ENCODE measurements around the gene RAD51B. TPM values are rescaled to one million over a fixed set of nuclear protein-coding genes. Genes with fewer than 3 reads are reported as not detected.

Gene RAD51B
- total RNA-seq, 1 experiment from 2014 or later = 20.0 TPM

DNA sequence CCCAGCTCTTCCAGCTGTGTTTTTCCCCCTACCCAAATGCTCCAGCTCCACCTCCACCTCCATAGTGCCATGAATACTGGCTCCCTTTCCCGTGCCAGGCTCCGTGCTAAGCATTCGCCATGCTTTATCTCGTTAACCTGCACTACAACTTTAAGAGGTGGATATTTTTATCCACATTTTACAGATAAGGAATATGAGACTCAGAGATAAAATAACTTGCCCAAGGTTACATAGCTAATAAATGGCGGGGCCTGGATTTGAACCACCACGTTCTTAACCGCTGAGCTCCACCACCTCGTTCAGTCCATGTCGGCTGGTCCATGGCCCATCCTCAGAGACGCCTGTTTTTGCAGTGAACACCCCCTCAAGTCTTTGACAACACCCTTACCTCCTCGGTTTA, 858.3 kb downstream of the RAD51B start:
- no peak overlapping the region for H3K4me3 ChIP-seq (replicated peaks in 1 of 2; ENCODE audit: low read depth in 1 of 2, low read length in 2 of 2)
- ATAC-seq = no peak
- TF ChIP-seq RAD21 (IDR thresholded peaks at IDR 0.05; ENCODE audit: low read depth) = no peak
- TF ChIP-seq MAX (IDR thresholded peaks at IDR 0.05) = no peak
- TF ChIP-seq, protein P1, sequence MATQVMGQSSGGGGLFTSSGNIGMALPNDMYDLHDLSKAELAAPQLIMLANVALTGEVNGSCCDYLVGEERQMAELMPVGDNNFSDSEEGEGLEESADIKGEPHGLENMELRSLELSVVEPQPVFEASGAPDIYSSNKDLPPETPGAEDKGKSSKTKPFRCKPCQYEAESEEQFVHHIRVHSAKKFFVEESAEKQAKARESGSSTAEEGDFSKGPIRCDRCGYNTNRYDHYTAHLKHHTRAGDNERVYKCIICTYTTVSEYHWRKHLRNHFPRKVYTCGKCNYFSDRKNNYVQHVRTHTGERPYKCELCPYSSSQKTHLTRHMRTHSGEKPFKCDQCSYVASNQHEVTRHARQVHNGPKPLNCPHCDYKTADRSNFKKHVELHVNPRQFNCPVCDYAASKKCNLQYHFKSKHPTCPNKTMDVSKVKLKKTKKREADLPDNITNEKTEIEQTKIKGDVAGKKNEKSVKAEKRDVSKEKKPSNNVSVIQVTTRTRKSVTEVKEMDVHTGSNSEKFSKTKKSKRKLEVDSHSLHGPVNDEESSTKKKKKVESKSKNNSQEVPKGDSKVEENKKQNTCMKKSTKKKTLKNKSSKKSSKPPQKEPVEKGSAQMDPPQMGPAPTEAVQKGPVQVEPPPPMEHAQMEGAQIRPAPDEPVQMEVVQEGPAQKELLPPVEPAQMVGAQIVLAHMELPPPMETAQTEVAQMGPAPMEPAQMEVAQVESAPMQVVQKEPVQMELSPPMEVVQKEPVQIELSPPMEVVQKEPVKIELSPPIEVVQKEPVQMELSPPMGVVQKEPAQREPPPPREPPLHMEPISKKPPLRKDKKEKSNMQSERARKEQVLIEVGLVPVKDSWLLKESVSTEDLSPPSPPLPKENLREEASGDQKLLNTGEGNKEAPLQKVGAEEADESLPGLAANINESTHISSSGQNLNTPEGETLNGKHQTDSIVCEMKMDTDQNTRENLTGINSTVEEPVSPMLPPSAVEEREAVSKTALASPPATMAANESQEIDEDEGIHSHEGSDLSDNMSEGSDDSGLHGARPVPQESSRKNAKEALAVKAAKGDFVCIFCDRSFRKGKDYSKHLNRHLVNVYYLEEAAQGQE (IDR thresholded peaks at IDR 0.05; ENCODE audit: low read depth) = no peak
- no peak for TF ChIP-seq CTCF (IDR thresholded peaks at IDR 0.05 in 2 of 3, conservative IDR thresholded peaks at IDR 0.05 in 1 of 3; ENCODE audit: borderline replicate concordance in 1 of 3, insufficient read depth in 1 of 3, low read depth in 2 of 3, low read length in 2 of 3)
- TF ChIP-seq EGR1 (IDR thresholded peaks at IDR 0.05; ENCODE audit: low read depth) = no peak
- TF ChIP-seq FOSL1 (IDR thresholded peaks at IDR 0.05; ENCODE audit: low read depth) = no peak
- no peak for TF ChIP-seq POLR2AphosphoS5 (IDR thresholded peaks at IDR 0.05; ENCODE audit: low read depth, low read length)
- TF ChIP-seq ELF1 (IDR thresholded peaks at IDR 0.05; ENCODE audit: borderline replicate concordance, low read depth) = no peak
- TF ChIP-seq YY1 (IDR thresholded peaks at IDR 0.05; ENCODE audit: extremely low read depth, insufficient replicate concordance, low read depth, low read length) = no peak
- no peak for TF ChIP-seq TCF7L2 (IDR thresholded peaks at IDR 0.05; ENCODE audit: borderline replicate concordance, extremely low read depth, insufficient read depth, insufficient read length)
- TF ChIP-seq CEBPB (IDR thresholded peaks at IDR 0.05; ENCODE audit: low read depth) = no peak
- TF ChIP-seq POLR2A (IDR thresholded peaks at IDR 0.05; ENCODE audit: borderline replicate concordance, extremely low read depth, insufficient read depth, insufficient read length) = no peak
- no peak for TF ChIP-seq SRF (IDR thresholded peaks at IDR 0.05; ENCODE audit: low read depth)
- TF ChIP-seq ZFX (IDR thresholded peaks at IDR 0.05) = no peak
- TF ChIP-seq ATF3 (IDR thresholded peaks at IDR 0.05) = no peak
- TF ChIP-seq ZBTB33 (IDR thresholded peaks at IDR 0.05; ENCODE audit: extremely low read depth, insufficient replicate concordance, low read length) = no peak
- TF ChIP-seq SIN3A (IDR thresholded peaks at IDR 0.05; ENCODE audit: low read depth) = no peak
- TF ChIP-seq EZH2 (IDR thresholded peaks at IDR 0.05) = no peak
- TF ChIP-seq ZNF274 (IDR thresholded peaks at IDR 0.05; ENCODE audit: low read depth, low read length) = no peak
- H2AFZ ChIP-seq (ENCODE audit: low read depth, low read length, poor library complexity, severe bottlenecking) = no peak overlapping the region
- H3K36me3 ChIP-seq (ENCODE audit: control insufficient read depth in 1 of 2, insufficient read depth in 2 of 2, low read length in 2 of 2) = no peaks in the 10 kb centered on the region
- RAD21 ChIA-PET (ENCODE audit: low non-redundant PET in 1 of 2, low total read pairs in 2 of 2, uncharacterized antibody in 2 of 2, unreplicated experiment in 2 of 2) = no interaction called here
- H3K4me1 ChIP-seq (ENCODE audit: control insufficient read depth in 1 of 2, insufficient read depth in 2 of 2, low read length in 2 of 2) = peaks cover 38 to 51% of the 10 kb centered on the region in 2 experiments
- no peaks in the 10 kb centered on the region for H3K9me2 ChIP-seq (ENCODE audit: insufficient read depth)
- no peaks in the 10 kb centered on the region for H3K27me3 ChIP-seq (ENCODE audit: insufficient read depth, low read length)
- H3K79me2 ChIP-seq (ENCODE audit: insufficient read depth, low read length) = no peaks in the 10 kb centered on the region
- H4K20me1 ChIP-seq (ENCODE audit: insufficient read depth) = no peaks in the 10 kb centered on the region
- CTCF ChIA-PET = no interaction called here
- DNase-seq (ENCODE audit: low read depth, low spot score) = no peak
- no peak overlapping the region; the same call in 1 of the 2 replicates for H3K27ac ChIP-seq (ENCODE audit: low read depth, low read length)
- no TSS peak for BruUV-seq (replicated peaks)
- no peak overlapping the region for H3K4me2 ChIP-seq (ENCODE audit: low read length)
- no peak overlapping the region for H3K9ac ChIP-seq (ENCODE audit: low read length)
- intact Hi-C loops (cut with micrococcal nuclease) = no loop called here
- no peaks in the 10 kb centered on the region for H3K9me3 ChIP-seq (ENCODE audit: control insufficient read depth in 1 of 2, insufficient read depth in 1 of 2, low read depth in 1 of 2, low read length in 2 of 2)
- POLR2A ChIA-PET = no interaction called here

Measured in HCT116 (cell line).